ENCODE measurements around the gene CA5A. TPM values are rescaled to one million over a fixed set of nuclear protein-coding genes. Genes with fewer than 3 reads are reported as not detected.

The CA5A gene
- total RNA-seq, 2 experiments from 2014 or later, result not detected

DNA sequence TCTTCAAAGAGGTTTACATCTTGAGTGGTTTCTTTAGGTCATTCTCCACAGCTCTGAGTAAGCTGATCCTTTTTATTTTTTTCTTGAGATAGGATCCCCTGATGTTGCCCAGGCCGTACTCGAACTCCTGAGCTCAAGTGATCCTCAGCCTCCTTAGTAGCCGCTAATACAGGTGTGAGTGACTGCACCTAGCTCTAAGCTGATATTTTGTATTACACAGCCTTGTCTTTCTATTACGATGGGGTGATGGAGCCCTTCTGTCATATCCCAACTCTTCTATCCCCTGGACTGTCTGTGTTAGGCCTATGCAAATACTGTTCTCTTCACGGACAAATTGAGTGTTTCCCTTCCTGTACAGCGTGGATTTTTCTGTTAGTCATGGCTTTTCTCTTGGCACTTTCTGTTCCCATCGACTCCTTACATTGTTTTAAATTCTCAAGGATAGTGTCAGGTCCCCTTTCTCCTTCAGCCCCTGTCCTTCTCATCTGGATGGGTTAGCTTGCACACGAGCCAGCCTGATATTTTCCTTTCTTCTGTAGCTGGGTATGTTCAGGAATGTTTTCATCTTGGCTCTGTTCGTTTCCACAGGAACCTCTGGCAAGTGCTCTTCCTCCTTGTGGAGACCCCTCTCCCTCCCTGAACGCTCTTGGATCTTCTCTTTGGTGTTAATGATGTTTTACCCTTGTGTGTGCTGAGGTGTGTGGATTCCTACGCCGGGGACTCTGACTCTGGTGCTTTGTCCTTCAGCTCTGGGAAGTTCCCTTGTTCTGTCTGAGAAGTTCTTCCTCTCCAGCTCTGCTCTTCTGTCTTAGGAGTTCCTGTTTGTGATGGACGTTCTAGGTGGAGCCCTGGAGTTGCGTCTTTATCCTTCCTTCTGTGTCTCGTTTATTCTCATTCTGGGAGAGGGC lies 17.2 kb upstream of the CA5A start:
- H3K27ac ChIP-seq (ENCODE audit: low read depth in 1 of 2, low read length in 2 of 2), result no peak overlapping the region

DNA sequence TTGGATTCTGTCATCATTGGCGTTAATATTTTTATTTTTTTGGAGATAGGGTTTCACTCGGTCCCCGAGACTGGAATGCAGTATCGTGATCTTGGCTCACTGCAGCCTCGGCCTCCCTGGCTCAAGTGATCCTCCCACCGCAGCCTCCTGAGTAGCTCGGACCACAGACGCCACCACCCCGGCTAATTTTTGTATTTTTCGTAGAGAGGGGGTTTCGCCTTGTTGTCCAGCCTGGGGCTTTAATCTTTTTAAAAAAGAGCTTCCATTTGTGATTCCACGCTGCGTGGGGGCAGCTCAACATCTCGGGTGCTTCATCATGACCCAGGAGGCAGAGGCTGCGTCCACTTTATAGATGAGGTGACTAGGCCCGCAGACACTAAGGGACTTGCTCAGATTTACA lies 16.4 kb upstream of the CA5A start:
- Mint-ChIP-seq H3K4me1 (ENCODE audit: low read depth) (peaks cover 60% of the 10 kb centered on the region), H3K9me3 (no peaks in the 10 kb centered on the region), H3K4me3 (peak overlapping the region; percentile 88), H3K36me3 (ENCODE audit: low read depth) (peaks cover 48% of the 10 kb centered on the region), H3K27me3 (no peaks in the 10 kb centered on the region), H3K27ac (peak overlapping the region; percentile 99)
- Histone ChIP-seq H3K27ac (ENCODE audit: low read depth in 1 of 2, low read length in 2 of 2) (no peak overlapping the region), H3K9me3 (ENCODE audit: control insufficient read depth in 1 of 2, insufficient read depth in 1 of 2, low read length in 2 of 2) (no peaks in the 10 kb centered on the region), H3K4me1 (ENCODE audit: insufficient read depth, low read length) (peaks cover 71% of the 10 kb centered on the region), H3K4me3 (ENCODE audit: low read length) (no peak overlapping the region), H3K27me3 (ENCODE audit: control insufficient read depth in 1 of 2, insufficient read depth in 2 of 2, low read length in 2 of 2) (no peaks in the 10 kb centered on the region), H3K36me3 (ENCODE audit: insufficient read depth, low read length) (peaks cover 23% of the 10 kb centered on the region)
- ChIA-PET CTCF (no interaction called here), POLR2A (interaction anchor here (2.0 kb wide), 1 partner anchor 14 kb away, joined by 8 read pairs; no protein-coding TSS in a partner anchor)
- no peak for DNase-seq
- TF ChIP-seq, protein P1, sequence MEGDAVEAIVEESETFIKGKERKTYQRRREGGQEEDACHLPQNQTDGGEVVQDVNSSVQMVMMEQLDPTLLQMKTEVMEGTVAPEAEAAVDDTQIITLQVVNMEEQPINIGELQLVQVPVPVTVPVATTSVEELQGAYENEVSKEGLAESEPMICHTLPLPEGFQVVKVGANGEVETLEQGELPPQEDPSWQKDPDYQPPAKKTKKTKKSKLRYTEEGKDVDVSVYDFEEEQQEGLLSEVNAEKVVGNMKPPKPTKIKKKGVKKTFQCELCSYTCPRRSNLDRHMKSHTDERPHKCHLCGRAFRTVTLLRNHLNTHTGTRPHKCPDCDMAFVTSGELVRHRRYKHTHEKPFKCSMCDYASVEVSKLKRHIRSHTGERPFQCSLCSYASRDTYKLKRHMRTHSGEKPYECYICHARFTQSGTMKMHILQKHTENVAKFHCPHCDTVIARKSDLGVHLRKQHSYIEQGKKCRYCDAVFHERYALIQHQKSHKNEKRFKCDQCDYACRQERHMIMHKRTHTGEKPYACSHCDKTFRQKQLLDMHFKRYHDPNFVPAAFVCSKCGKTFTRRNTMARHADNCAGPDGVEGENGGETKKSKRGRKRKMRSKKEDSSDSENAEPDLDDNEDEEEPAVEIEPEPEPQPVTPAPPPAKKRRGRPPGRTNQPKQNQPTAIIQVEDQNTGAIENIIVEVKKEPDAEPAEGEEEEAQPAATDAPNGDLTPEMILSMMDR (IDR thresholded peaks at IDR 0.05), result no peak
- intact Hi-C loops (cut with DNase I, micrococcal nuclease), result loop anchor here (5.0 to 10.0 kb wide), 9 partner anchors 175 to 1398 kb away; partner anchors contain the start of genes MAP1LC3B (in 1 of the 2), MTHFSD (in 1 of the 2), ZCCHC14 (in 1 of the 2) and ZFPM1 (in 1 of the 2)
- no peak for ATAC-seq (ENCODE audit: poor library complexity)

More for the DNA sequence above, 17.2 kb upstream of the CA5A start:
- peaks cover 74% of the 10 kb centered on the region for H3K4me1 ChIP-seq (ENCODE audit: insufficient read depth, low read length)
- peaks cover 68% of the 10 kb centered on the region for H3K4me1 Mint-ChIP-seq (ENCODE audit: low read depth)
- ATAC-seq (ENCODE audit: poor library complexity), result no peak
- no peaks in the 10 kb centered on the region for H3K27me3 Mint-ChIP-seq
- H3K9me3 Mint-ChIP-seq, result no peaks in the 10 kb centered on the region
- H3K36me3 Mint-ChIP-seq (ENCODE audit: low read depth), result peaks cover 53% of the 10 kb centered on the region
- H3K9me3 ChIP-seq (ENCODE audit: control insufficient read depth in 1 of 2, insufficient read depth in 1 of 2, low read length in 2 of 2), result no peaks in the 10 kb centered on the region
- no peak overlapping the region for H3K4me3 ChIP-seq (ENCODE audit: low read length)
- H3K36me3 ChIP-seq (ENCODE audit: insufficient read depth, low read length), result peaks cover 28% of the 10 kb centered on the region
- peak overlapping the region; percentile 88 for H3K4me3 Mint-ChIP-seq
- TF ChIP-seq, protein P1 (IDR thresholded peaks at IDR 0.05), result no peak
- peak overlapping the region; percentile 99 for H3K27ac Mint-ChIP-seq
- CTCF ChIA-PET, result no interaction called here
- no peaks in the 10 kb centered on the region for H3K27me3 ChIP-seq (ENCODE audit: control insufficient read depth in 1 of 2, insufficient read depth in 2 of 2, low read length in 2 of 2)
- DNase-seq, result peak in 2 of 14 experiments; percentile 49 to 61
- intact Hi-C loops (cut with DNase I, micrococcal nuclease), result loop anchor here (5.0 to 10.0 kb wide), 9 partner anchors 176 to 1399 kb away; partner anchors contain the start of genes MAP1LC3B (in 1 of the 2), MTHFSD (in 1 of the 2), ZCCHC14 (in 1 of the 2) and ZFPM1 (in 1 of the 2)
- POLR2A ChIA-PET, result interaction anchor here (1.0 kb wide), 1 partner anchor 10 kb away, joined by 4 read pairs; no protein-coding TSS in a partner anchor

Data from CD4-positive, alpha-beta T cell (primary cell).